Measurements from ENCODE around the gene KIF1A. TPM values are rescaled to one million over a fixed set of nuclear protein-coding genes. Genes with fewer than 3 reads are reported as not detected.

The KIF1A gene
- total and polyA plus RNA-seq, 2 experiments from 2014 or later = 16.1 to 16.5 TPM

DNA sequence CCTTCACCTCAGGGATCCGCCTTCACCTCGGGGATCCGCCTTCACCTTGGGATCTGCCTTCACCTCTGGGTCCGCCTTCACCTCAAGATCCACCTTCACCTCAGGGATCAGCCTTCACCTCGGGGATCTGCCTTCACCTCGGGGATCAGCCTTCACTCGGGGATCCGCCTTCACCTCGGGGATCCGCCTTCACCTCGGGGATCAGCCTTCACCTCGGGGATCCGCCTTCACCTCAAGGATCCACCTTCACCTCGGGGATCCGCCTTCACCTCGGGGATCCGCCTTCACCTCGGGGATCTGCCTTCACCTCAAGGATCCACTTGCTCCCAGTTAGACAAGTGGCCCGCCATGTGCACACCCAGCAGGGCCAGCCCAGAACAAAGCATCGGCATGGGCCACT, 7.3 kb downstream of the KIF1A start:
- Histone ChIP-seq H3K9me2 (replicated peaks; ENCODE audit: insufficient read depth) (no peaks in the 10 kb centered on the region), H4K20me1 (ENCODE audit: insufficient read depth, poor library complexity, severe bottlenecking) (no peaks in the 10 kb centered on the region), H3K79me2 (no peaks in the 10 kb centered on the region), H3K4me1 (ENCODE audit: insufficient read depth) (no peaks in the 10 kb centered on the region), H3K4me3 (no peak overlapping the region), H3K36me3 (replicated peaks; ENCODE audit: insufficient read depth, low read depth) (no peaks in the 10 kb centered on the region), H3K27ac (no peak overlapping the region), H3K27me3 (peaks cover 2% of the 10 kb centered on the region), H2AFZ (no peak overlapping the region), H3K9me3 (ENCODE audit: low read depth) (no peaks in the 10 kb centered on the region), H3K4me2 (no peak overlapping the region)
- 88% methylated on average over 16 of the region's 20 CpGs for WGBS (ENCODE audit: low lambda C conversion rate, missing lambda C conversion rate)
- TF ChIP-seq EZH2phosphoT487 (IDR thresholded peaks at IDR 0.05; ENCODE audit: low read depth, severe bottlenecking, unreplicated experiment) = no peak
- TF ChIP-seq EZH2 (IDR thresholded peaks at IDR 0.05; ENCODE audit: borderline replicate concordance) = no peak
- TF ChIP-seq, protein P1, sequence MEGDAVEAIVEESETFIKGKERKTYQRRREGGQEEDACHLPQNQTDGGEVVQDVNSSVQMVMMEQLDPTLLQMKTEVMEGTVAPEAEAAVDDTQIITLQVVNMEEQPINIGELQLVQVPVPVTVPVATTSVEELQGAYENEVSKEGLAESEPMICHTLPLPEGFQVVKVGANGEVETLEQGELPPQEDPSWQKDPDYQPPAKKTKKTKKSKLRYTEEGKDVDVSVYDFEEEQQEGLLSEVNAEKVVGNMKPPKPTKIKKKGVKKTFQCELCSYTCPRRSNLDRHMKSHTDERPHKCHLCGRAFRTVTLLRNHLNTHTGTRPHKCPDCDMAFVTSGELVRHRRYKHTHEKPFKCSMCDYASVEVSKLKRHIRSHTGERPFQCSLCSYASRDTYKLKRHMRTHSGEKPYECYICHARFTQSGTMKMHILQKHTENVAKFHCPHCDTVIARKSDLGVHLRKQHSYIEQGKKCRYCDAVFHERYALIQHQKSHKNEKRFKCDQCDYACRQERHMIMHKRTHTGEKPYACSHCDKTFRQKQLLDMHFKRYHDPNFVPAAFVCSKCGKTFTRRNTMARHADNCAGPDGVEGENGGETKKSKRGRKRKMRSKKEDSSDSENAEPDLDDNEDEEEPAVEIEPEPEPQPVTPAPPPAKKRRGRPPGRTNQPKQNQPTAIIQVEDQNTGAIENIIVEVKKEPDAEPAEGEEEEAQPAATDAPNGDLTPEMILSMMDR (IDR thresholded peaks at IDR 0.05; ENCODE audit: poor library complexity) = no peak
- no peak for DNase-seq (ENCODE audit: low spot score)

DNA sequence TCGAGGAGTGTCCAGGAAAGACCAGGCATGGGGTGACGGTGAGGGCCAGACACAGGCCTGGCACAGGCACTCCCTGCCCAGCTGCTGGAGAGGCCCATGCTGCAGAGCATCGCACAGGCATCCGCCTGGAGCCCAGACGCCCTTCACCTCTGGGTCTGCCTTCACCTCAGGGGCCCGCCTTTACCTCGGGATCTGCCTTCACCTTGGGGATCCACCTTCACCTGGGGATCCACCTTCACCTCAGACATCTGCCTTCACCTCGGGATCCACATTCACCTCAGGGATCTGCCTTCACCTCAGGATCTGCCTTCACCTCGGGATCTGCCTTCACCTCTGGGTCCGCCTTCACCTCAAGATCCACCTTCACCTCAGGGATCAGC, 7.7 kb downstream of the KIF1A start:
- Histone ChIP-seq H4K20me1 (ENCODE audit: insufficient read depth, poor library complexity, severe bottlenecking) (no peaks in the 10 kb centered on the region), H3K4me3 (no peak overlapping the region), H2AFZ (no peak overlapping the region), H3K36me3 (replicated peaks; ENCODE audit: insufficient read depth, low read depth) (no peaks in the 10 kb centered on the region), H3K79me2 (no peaks in the 10 kb centered on the region), H3K27ac (no peak overlapping the region), H3K4me1 (ENCODE audit: insufficient read depth) (no peaks in the 10 kb centered on the region), H3K4me2 (no peak overlapping the region), H3K27me3 (no peaks in the 10 kb centered on the region), H3K9me2 (replicated peaks; ENCODE audit: insufficient read depth) (no peaks in the 10 kb centered on the region), H3K9me3 (ENCODE audit: low read depth) (no peaks in the 10 kb centered on the region)
- DNase-seq (ENCODE audit: low spot score) = no peak
- TF ChIP-seq EZH2phosphoT487 (IDR thresholded peaks at IDR 0.05; ENCODE audit: low read depth, severe bottlenecking, unreplicated experiment) = no peak
- whole genome bisulfite sequencing (ENCODE audit: low lambda C conversion rate, missing lambda C conversion rate) = 99% methylated on average over 10 of the region's 10 CpGs

DNA sequence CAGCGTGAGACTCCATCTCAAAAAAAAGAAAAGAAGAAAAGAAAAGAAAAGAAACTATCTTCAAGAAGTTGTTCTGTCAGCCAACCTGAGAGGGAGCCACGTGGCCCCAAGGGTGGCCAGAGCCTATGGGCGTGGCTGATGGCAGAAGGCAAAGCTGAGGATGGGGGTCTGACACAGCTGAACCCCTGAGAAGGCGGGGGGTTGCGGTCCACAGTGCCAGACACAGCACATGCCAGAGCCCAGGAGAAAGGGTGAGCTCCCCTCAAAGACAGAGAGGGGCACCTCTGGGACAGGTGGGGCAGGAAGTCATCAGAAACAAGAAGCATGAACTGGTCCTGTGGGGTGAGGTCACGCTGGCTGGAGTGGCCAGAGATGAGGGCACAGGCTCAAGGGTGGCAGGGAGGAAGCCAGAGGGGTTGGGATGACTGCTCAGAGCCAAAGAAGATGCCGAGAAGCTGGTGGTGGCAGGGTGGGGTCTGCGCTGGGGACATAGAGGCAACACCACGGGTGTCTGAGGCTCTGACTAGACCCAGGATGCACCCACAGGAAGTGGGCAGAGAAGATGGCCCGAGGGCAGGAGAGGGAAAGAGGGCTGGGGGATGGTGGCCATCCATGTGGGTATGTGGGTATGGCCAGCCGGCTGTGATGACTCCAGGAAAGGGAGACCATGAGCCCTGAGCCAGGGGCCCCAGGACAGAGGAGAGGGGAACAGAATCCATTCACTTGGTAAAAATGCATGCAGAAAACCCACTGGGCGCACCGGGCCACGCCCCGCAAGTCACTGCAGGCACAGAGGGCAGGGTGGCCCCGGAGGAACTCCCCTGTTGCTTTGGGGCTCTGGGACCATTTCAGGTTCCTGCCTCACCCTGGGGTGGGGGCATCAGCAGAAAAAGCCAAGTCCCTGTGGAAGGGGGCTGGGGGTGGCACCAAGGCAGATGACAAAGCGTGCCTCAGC, 8.4 kb downstream of the KIF1A start:
- no peaks in the 10 kb centered on the region for H3K36me3 ChIP-seq (replicated peaks; ENCODE audit: insufficient read depth, low read depth)
- no peaks in the 10 kb centered on the region for H3K9me2 ChIP-seq (replicated peaks; ENCODE audit: insufficient read depth)
- 95% methylated on average over 17 of the region's 17 CpGs for WGBS (ENCODE audit: low lambda C conversion rate, missing lambda C conversion rate)
- H4K20me1 ChIP-seq (ENCODE audit: insufficient read depth, poor library complexity, severe bottlenecking) = no peaks in the 10 kb centered on the region
- no peaks in the 10 kb centered on the region for H3K4me1 ChIP-seq (ENCODE audit: insufficient read depth)
- no peaks in the 10 kb centered on the region for H3K27me3 ChIP-seq
- TF ChIP-seq, protein P1 (IDR thresholded peaks at IDR 0.05; ENCODE audit: poor library complexity) = no peak
- TF ChIP-seq EZH2 (IDR thresholded peaks at IDR 0.05; ENCODE audit: borderline replicate concordance) (no peak), EZH2phosphoT487 (IDR thresholded peaks at IDR 0.05; ENCODE audit: low read depth, severe bottlenecking, unreplicated experiment) (no peak)
- H3K79me2 ChIP-seq = no peaks in the 10 kb centered on the region
- H3K9me3 ChIP-seq (ENCODE audit: low read depth) = no peaks in the 10 kb centered on the region
- H3K4me2 ChIP-seq = no peak overlapping the region
- no peak overlapping the region for H3K4me3 ChIP-seq
- H3K27ac ChIP-seq = no peak overlapping the region
- DNase-seq (ENCODE audit: low spot score) = no peak
- H2AFZ ChIP-seq = no peak overlapping the region

DNA sequence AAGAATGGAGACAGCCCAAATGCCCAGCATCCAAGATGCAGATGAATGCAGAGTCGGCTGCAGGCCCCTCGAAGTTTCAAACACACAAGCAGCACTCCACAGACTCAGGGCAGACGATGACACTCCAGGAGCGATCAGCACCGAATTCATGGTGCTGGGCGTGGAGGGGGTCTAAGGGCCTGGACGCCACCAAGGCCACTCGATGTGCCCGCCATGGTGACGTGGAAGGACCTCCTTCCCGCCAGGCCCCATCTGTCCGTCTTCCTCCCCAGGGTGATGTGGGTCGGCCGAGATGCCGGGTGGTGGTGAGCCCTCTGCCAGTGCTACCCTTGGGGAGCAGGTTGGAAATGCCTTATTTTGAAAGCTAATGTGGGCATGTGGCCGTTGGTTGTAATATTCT, 9.4 kb downstream of the KIF1A start:
- H3K9me2 ChIP-seq (replicated peaks; ENCODE audit: insufficient read depth) = no peaks in the 10 kb centered on the region
- H2AFZ ChIP-seq = no peak overlapping the region
- no peak overlapping the region for H3K27ac ChIP-seq
- TF ChIP-seq, protein P1 (IDR thresholded peaks at IDR 0.05; ENCODE audit: poor library complexity) = no peak
- TF ChIP-seq EZH2 (IDR thresholded peaks at IDR 0.05; ENCODE audit: borderline replicate concordance) (no peak), EZH2phosphoT487 (IDR thresholded peaks at IDR 0.05; ENCODE audit: low read depth, severe bottlenecking, unreplicated experiment) (no peak)
- H3K4me3 ChIP-seq = no peak overlapping the region
- H3K4me2 ChIP-seq = no peak overlapping the region
- no peaks in the 10 kb centered on the region for H3K4me1 ChIP-seq (ENCODE audit: insufficient read depth)
- no peaks in the 10 kb centered on the region for H3K79me2 ChIP-seq
- DNase-seq (ENCODE audit: low spot score) = no peak
- no peaks in the 10 kb centered on the region for H4K20me1 ChIP-seq (ENCODE audit: insufficient read depth, poor library complexity, severe bottlenecking)
- 91% methylated on average over 16 of the region's 16 CpGs for WGBS (ENCODE audit: low lambda C conversion rate, missing lambda C conversion rate)
- no peaks in the 10 kb centered on the region for H3K36me3 ChIP-seq (replicated peaks; ENCODE audit: insufficient read depth, low read depth)
- H3K9me3 ChIP-seq (ENCODE audit: low read depth) = no peaks in the 10 kb centered on the region
- no peaks in the 10 kb centered on the region for H3K27me3 ChIP-seq

Data from hepatocyte (in vitro differentiated cells).